ENCODE results near the gene PTPRD. TPM values are rescaled to one million over a fixed set of nuclear protein-coding genes. Genes with fewer than 3 reads are reported as not detected.

The PTPRD gene
- total RNA-seq, 1 experiment from 2014 or later = not detected

- H3K36me3 Mint-ChIP-seq (ENCODE audit: insufficient read depth, unreplicated experiment) = no peaks in the 10 kb centered on the region
- peaks cover 5% of the 10 kb centered on the region for H3K9me3 Mint-ChIP-seq (ENCODE audit: unreplicated experiment)
- H3K4me1 Mint-ChIP-seq (ENCODE audit: insufficient read depth, unreplicated experiment) = no peaks in the 10 kb centered on the region
- ChIA-PET CTCF (no interaction called here), POLR2A (interaction anchor here (1.0 kb wide), 1 partner anchor 82 kb away, joined by 3 read pairs; no protein-coding TSS in a partner anchor)
- H3K27ac Mint-ChIP-seq (ENCODE audit: low read depth, unreplicated experiment) = no peak overlapping the region
- no peak for TF ChIP-seq CTCF (IDR thresholded peaks at IDR 0.05; ENCODE audit: unreplicated experiment)
- no peak overlapping the region for H3K4me3 Mint-ChIP-seq (ENCODE audit: unreplicated experiment)
- no TSS peak for BruUV-seq (replicated peaks)
- intact Hi-C loops (cut with micrococcal nuclease) = no loop called here
- no peak for DNase-seq (ENCODE audit: unreplicated experiment)
- H3K27me3 Mint-ChIP-seq (ENCODE audit: insufficient read depth, unreplicated experiment) = no peaks in the 10 kb centered on the region
Measured at GRCh38 chr9:8643896-8644295, 1968.9 kb downstream of the PTPRD start.

- CTCF ChIA-PET = interaction anchor here (0.7 kb wide), 1 partner anchor 17 kb away, joined by 3 read pairs; no protein-coding TSS in a partner anchor
- no TSS peak for BruUV-seq (replicated peaks)
- intact Hi-C loops (cut with micrococcal nuclease) = no loop called here
- no peaks in the 10 kb centered on the region for H3K4me1 Mint-ChIP-seq (ENCODE audit: insufficient read depth, unreplicated experiment)
- no peaks in the 10 kb centered on the region for H3K36me3 Mint-ChIP-seq (ENCODE audit: insufficient read depth, unreplicated experiment)
- TF ChIP-seq CTCF (IDR thresholded peaks at IDR 0.05; ENCODE audit: unreplicated experiment) = no peak
- no peaks in the 10 kb centered on the region for H3K27me3 Mint-ChIP-seq (ENCODE audit: insufficient read depth, unreplicated experiment)
- peaks cover 5% of the 10 kb centered on the region for H3K9me3 Mint-ChIP-seq (ENCODE audit: unreplicated experiment)
- no peak overlapping the region for H3K4me3 Mint-ChIP-seq (ENCODE audit: unreplicated experiment)
- no peak overlapping the region for H3K27ac Mint-ChIP-seq (ENCODE audit: low read depth, unreplicated experiment)
- POLR2A ChIA-PET = interaction anchor here (1.0 kb wide), 1 partner anchor 82 kb away, joined by 3 read pairs; no protein-coding TSS in a partner anchor
- DNase-seq (ENCODE audit: unreplicated experiment) = no peak
Measured at GRCh38 chr9:8643464-8643863, 1969.3 kb downstream of the PTPRD start.

- Mint-ChIP-seq H3K9me3 (ENCODE audit: unreplicated experiment) (peaks cover 5% of the 10 kb centered on the region), H3K36me3 (ENCODE audit: insufficient read depth, unreplicated experiment) (no peaks in the 10 kb centered on the region), H3K27ac (ENCODE audit: low read depth, unreplicated experiment) (no peak overlapping the region), H3K27me3 (ENCODE audit: insufficient read depth, unreplicated experiment) (no peaks in the 10 kb centered on the region), H3K4me1 (ENCODE audit: insufficient read depth, unreplicated experiment) (no peaks in the 10 kb centered on the region), H3K4me3 (ENCODE audit: unreplicated experiment) (no peak overlapping the region)
- POLR2A ChIA-PET = no interaction called here
- no peak for TF ChIP-seq CTCF (IDR thresholded peaks at IDR 0.05; ENCODE audit: unreplicated experiment)
- DNase-seq (ENCODE audit: unreplicated experiment) = no peak
- no TSS peak for BruUV-seq (replicated peaks)
- intact Hi-C loops (cut with micrococcal nuclease) = no loop called here
- CTCF ChIA-PET = no interaction called here
Measured at GRCh38 chr9:8640761-8641160, 1972.0 kb downstream of the PTPRD start.

GRCh38 chr9:8637626-8638025 lies 1975.2 kb downstream of the PTPRD start:
- intact Hi-C loops (cut with micrococcal nuclease) = no loop called here
- H3K4me3 Mint-ChIP-seq (ENCODE audit: unreplicated experiment) = no peak overlapping the region
- POLR2A ChIA-PET = interaction anchor here (0.6 kb wide), 1 partner anchor 1678 kb away, joined by 3 read pairs; no protein-coding TSS in a partner anchor

More at GRCh38 chr9:8637626-8638025, 1975.2 kb downstream of the PTPRD start:
- CTCF ChIA-PET = no interaction called here
- H3K9me3 Mint-ChIP-seq (ENCODE audit: unreplicated experiment) = peaks cover 5% of the 10 kb centered on the region
- no peaks in the 10 kb centered on the region for H3K27me3 Mint-ChIP-seq (ENCODE audit: insufficient read depth, unreplicated experiment)
- no peaks in the 10 kb centered on the region for H3K36me3 Mint-ChIP-seq (ENCODE audit: insufficient read depth, unreplicated experiment)
- H3K27ac Mint-ChIP-seq (ENCODE audit: low read depth, unreplicated experiment) = no peak overlapping the region
- no peak for TF ChIP-seq CTCF (IDR thresholded peaks at IDR 0.05; ENCODE audit: unreplicated experiment)
- BruUV-seq (replicated peaks) = no TSS peak
- H3K4me1 Mint-ChIP-seq (ENCODE audit: insufficient read depth, unreplicated experiment) = no peaks in the 10 kb centered on the region
- DNase-seq (ENCODE audit: unreplicated experiment) = no peak
